ENCODE results near the gene ANKH. TPM values are rescaled to one million over a fixed set of nuclear protein-coding genes. Genes with fewer than 3 reads are reported as not detected.

ANKH gene
- total and polyA plus RNA-seq, 10 of the 15 experiments (the other 5 are each of a cell fraction or from before 2014, with no cell fraction given), result 2.1 to 43.9 (median 14.4) TPM

DNA sequence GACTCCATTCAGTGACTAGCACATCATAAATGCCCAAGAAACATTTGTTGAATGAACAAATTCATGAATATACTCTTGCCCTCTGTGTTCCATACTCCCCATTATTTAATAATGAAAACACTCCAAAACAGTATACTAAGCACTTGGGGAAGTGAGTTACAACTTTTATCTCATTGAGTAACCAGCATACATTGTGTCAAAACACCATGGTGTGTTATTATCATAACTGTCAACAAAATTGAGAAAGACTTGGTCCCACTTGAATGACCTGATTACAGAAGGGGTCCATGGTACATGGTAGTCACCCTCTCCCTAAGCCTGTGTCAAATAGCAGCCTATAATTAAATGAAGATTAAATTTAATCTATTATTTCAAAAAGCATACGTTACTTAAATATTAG lies 16.2 kb downstream of the ANKH start:
- Histone ChIP-seq H3K4me1 (ENCODE audit: control insufficient read depth, insufficient read depth, low read length) (no peaks in the 10 kb centered on the region), H3K36me3 (ENCODE audit: control insufficient read depth in 2 of 2, insufficient read depth in 2 of 2, low read length in 1 of 2) (no peaks in the 10 kb centered on the region; a peak in 1 of 4 replicates), H3K4me2 (ENCODE audit: control insufficient read depth, insufficient read depth) (no peak overlapping the region), H2AFZ (ENCODE audit: control insufficient read depth, low read depth, low read length) (no peak overlapping the region), H3K27ac (ENCODE audit: control insufficient read depth, insufficient read depth) (no peak overlapping the region), H4K20me1 (ENCODE audit: control insufficient read depth, insufficient read depth) (no peaks in the 10 kb centered on the region), H3K4me3 (no peak overlapping the region), H3K79me2 (ENCODE audit: control insufficient read depth, insufficient read depth, low read length) (no peaks in the 10 kb centered on the region; the same call in 1 of the 2 replicates), H3K9me3 (replicated peaks; ENCODE audit: control insufficient read depth, insufficient read depth, low read length) (no peaks in the 10 kb centered on the region), H3K9ac (ENCODE audit: control insufficient read depth, insufficient read depth, low read length) (no peak overlapping the region), H3K27me3 (replicated peaks in 1 of 2; ENCODE audit: control insufficient read depth in 2 of 2, insufficient read depth in 2 of 2, low read length in 1 of 2) (no peaks in the 10 kb centered on the region)
- no TSS peak for BruUV-seq (replicated peaks)
- ChIA-PET RAD21 (ENCODE audit: unreplicated experiment) (no interaction called here), SMC1A (ENCODE audit: uncharacterized antibody, unreplicated experiment) (no interaction called here), CTCF (no interaction called here), POLR2A (no interaction called here)
- WGBS (ENCODE audit: insufficient coverage, insufficient replicate concordance, low lambda C conversion rate, missing lambda C conversion rate), result 100% methylated on average over 1 of the region's 1 CpG
- intact Hi-C loops (cut with micrococcal nuclease; ENCODE audit: unreplicated experiment) (no loop called here), in situ Hi-C loops (cut with MboI) (no loop called here)
- TF ChIP-seq TBL1XR1 (IDR thresholded peaks at IDR 0.05; ENCODE audit: low read depth, low read length), result no peak
- no peak for TF ChIP-seq TCF7 (IDR thresholded peaks at IDR 0.05; ENCODE audit: borderline replicate concordance)
- no peak for TF ChIP-seq POLR2AphosphoS2 (IDR thresholded peaks at IDR 0.05; ENCODE audit: low read depth, low read length)
- TF ChIP-seq MYC (IDR thresholded peaks at IDR 0.05; ENCODE audit: insufficient read depth, insufficient read length, insufficient replicate concordance, low read length, severe bottlenecking), result no peak
- TF ChIP-seq BMI1 (IDR thresholded peaks at IDR 0.05; ENCODE audit: borderline replicate concordance), result no peak
- TF ChIP-seq SUPT20H (IDR thresholded peaks at IDR 0.05; ENCODE audit: borderline replicate concordance, control insufficient read depth, low read depth, low read length), result no peak
- no peak for TF ChIP-seq PAX8 (IDR thresholded peaks at IDR 0.05)
- TF ChIP-seq, protein P1, sequence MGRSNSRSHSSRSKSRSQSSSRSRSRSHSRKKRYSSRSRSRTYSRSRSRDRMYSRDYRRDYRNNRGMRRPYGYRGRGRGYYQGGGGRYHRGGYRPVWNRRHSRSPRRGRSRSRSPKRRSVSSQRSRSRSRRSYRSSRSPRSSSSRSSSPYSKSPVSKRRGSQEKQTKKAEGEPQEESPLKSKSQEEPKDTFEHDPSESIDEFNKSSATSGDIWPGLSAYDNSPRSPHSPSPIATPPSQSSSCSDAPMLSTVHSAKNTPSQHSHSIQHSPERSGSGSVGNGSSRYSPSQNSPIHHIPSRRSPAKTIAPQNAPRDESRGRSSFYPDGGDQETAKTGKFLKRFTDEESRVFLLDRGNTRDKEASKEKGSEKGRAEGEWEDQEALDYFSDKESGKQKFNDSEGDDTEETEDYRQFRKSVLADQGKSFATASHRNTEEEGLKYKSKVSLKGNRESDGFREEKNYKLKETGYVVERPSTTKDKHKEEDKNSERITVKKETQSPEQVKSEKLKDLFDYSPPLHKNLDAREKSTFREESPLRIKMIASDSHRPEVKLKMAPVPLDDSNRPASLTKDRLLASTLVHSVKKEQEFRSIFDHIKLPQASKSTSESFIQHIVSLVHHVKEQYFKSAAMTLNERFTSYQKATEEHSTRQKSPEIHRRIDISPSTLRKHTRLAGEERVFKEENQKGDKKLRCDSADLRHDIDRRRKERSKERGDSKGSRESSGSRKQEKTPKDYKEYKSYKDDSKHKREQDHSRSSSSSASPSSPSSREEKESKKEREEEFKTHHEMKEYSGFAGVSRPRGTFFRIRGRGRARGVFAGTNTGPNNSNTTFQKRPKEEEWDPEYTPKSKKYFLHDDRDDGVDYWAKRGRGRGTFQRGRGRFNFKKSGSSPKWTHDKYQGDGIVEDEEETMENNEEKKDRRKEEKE (IDR thresholded peaks at IDR 0.05), result no peak
- no peak for TF ChIP-seq ZBED1 (IDR thresholded peaks at IDR 0.05; ENCODE audit: borderline replicate concordance)
- no peak for TF ChIP-seq CHD1 (IDR thresholded peaks at IDR 0.05; ENCODE audit: low read depth, low read length)
- TF ChIP-seq ZSCAN29 (IDR thresholded peaks at IDR 0.05), result no peak
- no peak for FAIRE-seq
- ATAC-seq, result no peak
- no peak for DNase-seq (ENCODE audit: low read depth, low spot score)

Measured in GM12878 (cell line).